ENCODE results near the gene KIAA1217. TPM values are rescaled to one million over a fixed set of nuclear protein-coding genes. Genes with fewer than 3 reads are reported as not detected.

The KIAA1217 gene
- total RNA-seq, 1 experiment from 2014 or later, result 18.6 TPM

DNA sequence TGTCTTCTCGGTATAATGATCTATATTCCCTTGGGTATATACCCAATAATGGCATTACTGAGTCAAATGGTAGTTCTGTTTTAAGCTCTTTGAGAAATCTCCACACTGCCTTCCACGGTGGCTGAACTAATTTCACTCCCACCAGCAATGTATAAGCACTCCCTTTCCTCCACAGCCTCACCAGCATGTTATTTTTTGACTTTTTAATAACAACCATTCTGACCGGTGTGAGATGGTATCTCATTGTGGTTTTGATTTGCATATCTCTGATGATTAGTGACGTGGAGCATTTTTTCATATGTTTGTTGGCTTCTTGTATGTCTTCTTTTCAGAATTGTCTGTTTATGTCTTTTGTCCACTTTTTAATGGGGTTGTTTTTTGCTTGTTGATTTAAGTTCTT lies 33.6 kb downstream of the KIAA1217 start:
- no peaks in the 10 kb centered on the region for H4K20me1 ChIP-seq (ENCODE audit: control insufficient read depth, insufficient read depth, insufficient read length)
- no peak overlapping the region for H2BK120ac ChIP-seq (ENCODE audit: low read depth, low read length, poor library complexity, severe bottlenecking)
- no peaks in the 10 kb centered on the region for H3K9me3 ChIP-seq (ENCODE audit: control insufficient read depth, low read depth, low read length)
- Mint-ChIP-seq H3K4me3 (no peak overlapping the region), H3K27ac (no peak overlapping the region; a peak in 1 of 7 replicates), H3K36me3 (ENCODE audit: insufficient read depth in 1 of 3, low read depth in 3 of 3) (peaks cover 0 to 4% (median 2%) of the 10 kb centered on the region in 3 experiments; a peak in 3 of 7 replicates), H3K4me1 (peaks cover 26 to 28% of the 10 kb centered on the region in 2 experiments), H3K9me3 (no peaks in the 10 kb centered on the region), H3K27me3 (ENCODE audit: low read depth) (no peaks in the 10 kb centered on the region)
- H2AFZ ChIP-seq (ENCODE audit: low read length), result no peak overlapping the region
- no peak overlapping the region for H4K8ac ChIP-seq (replicated peaks; ENCODE audit: insufficient read length, low read depth, low read length)
- no peak overlapping the region for H2BK5ac ChIP-seq (ENCODE audit: insufficient read length, low read length)
- H4K5ac ChIP-seq (ENCODE audit: insufficient read length, low read depth, low read length), result no peak overlapping the region
- no CpG with 5 or more reads among the region's 4 CpGs for WGBS (ENCODE audit: extremely low coverage, insufficient read length, low lambda C conversion rate)
- H3K18ac ChIP-seq (ENCODE audit: insufficient read length, low read depth, low read length), result no peak overlapping the region
- DNase-seq, result no peak
- no peaks in the 10 kb centered on the region for H3K23me2 ChIP-seq (ENCODE audit: insufficient read length, low read depth, low read length, poor library complexity, severe bottlenecking)
- no peak overlapping the region for H2BK15ac ChIP-seq (ENCODE audit: low read depth, low read length)
- no peak overlapping the region for H2BK12ac ChIP-seq (ENCODE audit: insufficient read length, low read depth, low read length)
- peaks cover 12% of the 10 kb centered on the region; the same call in 1 of the 2 replicates for H3K4me1 ChIP-seq (ENCODE audit: insufficient read depth, low read length)
- TF ChIP-seq, protein P1, sequence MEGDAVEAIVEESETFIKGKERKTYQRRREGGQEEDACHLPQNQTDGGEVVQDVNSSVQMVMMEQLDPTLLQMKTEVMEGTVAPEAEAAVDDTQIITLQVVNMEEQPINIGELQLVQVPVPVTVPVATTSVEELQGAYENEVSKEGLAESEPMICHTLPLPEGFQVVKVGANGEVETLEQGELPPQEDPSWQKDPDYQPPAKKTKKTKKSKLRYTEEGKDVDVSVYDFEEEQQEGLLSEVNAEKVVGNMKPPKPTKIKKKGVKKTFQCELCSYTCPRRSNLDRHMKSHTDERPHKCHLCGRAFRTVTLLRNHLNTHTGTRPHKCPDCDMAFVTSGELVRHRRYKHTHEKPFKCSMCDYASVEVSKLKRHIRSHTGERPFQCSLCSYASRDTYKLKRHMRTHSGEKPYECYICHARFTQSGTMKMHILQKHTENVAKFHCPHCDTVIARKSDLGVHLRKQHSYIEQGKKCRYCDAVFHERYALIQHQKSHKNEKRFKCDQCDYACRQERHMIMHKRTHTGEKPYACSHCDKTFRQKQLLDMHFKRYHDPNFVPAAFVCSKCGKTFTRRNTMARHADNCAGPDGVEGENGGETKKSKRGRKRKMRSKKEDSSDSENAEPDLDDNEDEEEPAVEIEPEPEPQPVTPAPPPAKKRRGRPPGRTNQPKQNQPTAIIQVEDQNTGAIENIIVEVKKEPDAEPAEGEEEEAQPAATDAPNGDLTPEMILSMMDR (conservative IDR thresholded peaks at IDR 0.05), result no peak
- H3K56ac ChIP-seq (ENCODE audit: insufficient read length, low read depth, low read length), result no peak overlapping the region
- H3K23ac ChIP-seq (ENCODE audit: insufficient read length, low read depth, low read length), result no peak overlapping the region
- H2AK5ac ChIP-seq (ENCODE audit: insufficient read length, low read length), result no peak overlapping the region
- no peak overlapping the region for H3T11ph ChIP-seq (ENCODE audit: low read length)
- H4K91ac ChIP-seq (ENCODE audit: insufficient read length, low read depth, low read length), result no peak overlapping the region
- H3K9ac ChIP-seq (ENCODE audit: extremely low read depth, insufficient read length, low read length), result no peak overlapping the region
- H3K27me3 ChIP-seq (ENCODE audit: insufficient read depth, low read length), result no peaks in the 10 kb centered on the region
- no peak overlapping the region for H3K4me2 ChIP-seq (ENCODE audit: insufficient read depth, insufficient read length, low read length)
- H3K79me1 ChIP-seq (ENCODE audit: insufficient read depth, low read depth, low read length, poor library complexity, severe bottlenecking), result no peaks in the 10 kb centered on the region
- no peak overlapping the region for H2BK20ac ChIP-seq (ENCODE audit: low read depth, low read length, poor library complexity, severe bottlenecking)
- H3K27ac ChIP-seq (ENCODE audit: insufficient read length, low read depth, low read length), result no peak overlapping the region
- no peak overlapping the region for H3K14ac ChIP-seq (ENCODE audit: insufficient read depth, low read length)
- no peak overlapping the region for H3K4ac ChIP-seq (ENCODE audit: low read depth, low read length)
- H3K79me2 ChIP-seq (ENCODE audit: insufficient read depth, low read length), result no peaks in the 10 kb centered on the region

Measured in H9 (cell line).